ENCODE measurements around the gene CRK.

GRCh38 chr17:1469231-1469852 is 13.3 kb upstream of the CRK start:
- TF ChIP-seq, protein P1, sequence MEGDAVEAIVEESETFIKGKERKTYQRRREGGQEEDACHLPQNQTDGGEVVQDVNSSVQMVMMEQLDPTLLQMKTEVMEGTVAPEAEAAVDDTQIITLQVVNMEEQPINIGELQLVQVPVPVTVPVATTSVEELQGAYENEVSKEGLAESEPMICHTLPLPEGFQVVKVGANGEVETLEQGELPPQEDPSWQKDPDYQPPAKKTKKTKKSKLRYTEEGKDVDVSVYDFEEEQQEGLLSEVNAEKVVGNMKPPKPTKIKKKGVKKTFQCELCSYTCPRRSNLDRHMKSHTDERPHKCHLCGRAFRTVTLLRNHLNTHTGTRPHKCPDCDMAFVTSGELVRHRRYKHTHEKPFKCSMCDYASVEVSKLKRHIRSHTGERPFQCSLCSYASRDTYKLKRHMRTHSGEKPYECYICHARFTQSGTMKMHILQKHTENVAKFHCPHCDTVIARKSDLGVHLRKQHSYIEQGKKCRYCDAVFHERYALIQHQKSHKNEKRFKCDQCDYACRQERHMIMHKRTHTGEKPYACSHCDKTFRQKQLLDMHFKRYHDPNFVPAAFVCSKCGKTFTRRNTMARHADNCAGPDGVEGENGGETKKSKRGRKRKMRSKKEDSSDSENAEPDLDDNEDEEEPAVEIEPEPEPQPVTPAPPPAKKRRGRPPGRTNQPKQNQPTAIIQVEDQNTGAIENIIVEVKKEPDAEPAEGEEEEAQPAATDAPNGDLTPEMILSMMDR (IDR thresholded peaks at IDR 0.05): no peak
- TF ChIP-seq POLR2A (IDR thresholded peaks at IDR 0.05) (no peak), EP300 (IDR thresholded peaks at IDR 0.05) (no peak)
